GM21723 (cell line): Measurements from ENCODE around the gene MYT1.
"Not testable (repeated sequence)": the region's sequence is repeated elsewhere in the genome, so short reads cannot be mapped to it uniquely, and the experiment has no call there.

ENCODE experiments used
- ATAC-seq: cut with Tn5 transposase; IDR thresholded peaks from one replicate; pipeline ENCODE4 v1.9.1; 2021; ENCODE audit warnings: mild to moderate bottlenecking, moderate library complexity; ENCODE audit not compliant: unreplicated experiment

Gene MYT1

GRCh38 chr20:64164123-64164836 is at the start of gene MYT1:
Gene MYT1, plus strand, starts transcription at chr20:64164452. Its CDS starts 34,410 bp downstream, at chr20:64198862.
- ATAC-seq = no peak

- no peak for ATAC-seq
These were observed 48.9 kb upstream of the MYT1 start for GRCh38 chr20:64115171-64115911.

- no peak for ATAC-seq
These were observed 48.2 kb upstream of the MYT1 start for GRCh38 chr20:64116016-64116415.

- ATAC-seq = no peak
These were observed 47.5 kb upstream of the MYT1 start for GRCh38 chr20:64116541-64117431.

GRCh38 chr20:64117432-64117777 is 46.8 kb upstream of the MYT1 start:
- ATAC-seq = not testable (repeated sequence)

- no peak for ATAC-seq
These were observed 45.0 kb upstream of the MYT1 start for GRCh38 chr20:64119301-64119680.

- no peak for ATAC-seq
These were observed 44.4 kb upstream of the MYT1 start for GRCh38 chr20:64119681-64120341.

- no peak for ATAC-seq
These were observed 42.7 kb upstream of the MYT1 start for GRCh38 chr20:64121586-64121985.

- not testable (repeated sequence) for ATAC-seq
These were observed 41.3 kb upstream of the MYT1 start for GRCh38 chr20:64122927-64123326.

- not testable (repeated sequence) for ATAC-seq
These were observed 40.7 kb upstream of the MYT1 start for GRCh38 chr20:64123517-64123916.

- ATAC-seq = no peak
These were observed 35.0 kb upstream of the MYT1 start for GRCh38 chr20:64129146-64129782.

- ATAC-seq = no peak
These were observed 34.0 kb upstream of the MYT1 start for GRCh38 chr20:64130271-64130670.

GRCh38 chr20:64130876-64131275 is 33.4 kb upstream of the MYT1 start:
- no peak for ATAC-seq

GRCh38 chr20:64131406-64131805 is 32.8 kb upstream of the MYT1 start:
- no peak for ATAC-seq

GRCh38 chr20:64133951-64134407 is 30.3 kb upstream of the MYT1 start:
- ATAC-seq = no peak

- ATAC-seq = not testable (repeated sequence)
These were observed 29.5 kb upstream of the MYT1 start for GRCh38 chr20:64134744-64135143.

GRCh38 chr20:64136004-64136710 is 28.1 kb upstream of the MYT1 start:
- ATAC-seq = no peak

GRCh38 chr20:64137598-64138031 is 26.6 kb upstream of the MYT1 start:
- no peak for ATAC-seq

- no peak for ATAC-seq
These were observed 25.9 kb upstream of the MYT1 start for GRCh38 chr20:64138276-64138815.
